Stomach smooth muscle (tissue), 2 donors: ENCODE measurements around the gene OSBPL9.

Source experiments
- H3K27ac ChIP-seq: one replicate; pipeline ENCODE4 v1.7.0; 2013; ENCODE audit warnings: mild to moderate bottlenecking, low read length, inconsistent platforms
- H3K27me3 ChIP-seq, 2 donors: one replicate each; pipeline ENCODE4 v1.7.0; 2013; ENCODE audit warnings: low read length in 2 of 2; ENCODE audit not compliant: insufficient read depth in 2 of 2, control insufficient read depth in 1 of 2
- H3K36me3 ChIP-seq, 2 donors: one replicate each; pipeline ENCODE4 v1.7.0; 2013; ENCODE audit warnings: low read length in 2 of 2; ENCODE audit not compliant: control insufficient read depth in 2 of 2, insufficient read depth in 2 of 2
- H3K4me1 ChIP-seq: one replicate; pipeline ENCODE4 v1.7.0; 2013; ENCODE audit warnings: low read length; ENCODE audit not compliant: control insufficient read depth, insufficient read depth
- H3K4me3 ChIP-seq, 2 donors: one replicate each; pipeline ENCODE4 v1.7.0; 2013; ENCODE audit warnings: low read length in 2 of 2
- H3K9ac ChIP-seq, 2 donors: one replicate each; pipeline ENCODE4 v1.7.0; 2013; ENCODE audit warnings: low read length in 2 of 2, mild to moderate bottlenecking in 1 of 2
- H3K9me3 ChIP-seq, 2 donors: one replicate each; pipeline ENCODE4 v1.7.0; 2013; ENCODE audit warnings: low read length in 2 of 2; ENCODE audit not compliant: control insufficient read depth in 2 of 2
- donor health status: healthy.
- donor health status: Pancreatic carcinoma.

The OSBPL9 gene

DNA sequence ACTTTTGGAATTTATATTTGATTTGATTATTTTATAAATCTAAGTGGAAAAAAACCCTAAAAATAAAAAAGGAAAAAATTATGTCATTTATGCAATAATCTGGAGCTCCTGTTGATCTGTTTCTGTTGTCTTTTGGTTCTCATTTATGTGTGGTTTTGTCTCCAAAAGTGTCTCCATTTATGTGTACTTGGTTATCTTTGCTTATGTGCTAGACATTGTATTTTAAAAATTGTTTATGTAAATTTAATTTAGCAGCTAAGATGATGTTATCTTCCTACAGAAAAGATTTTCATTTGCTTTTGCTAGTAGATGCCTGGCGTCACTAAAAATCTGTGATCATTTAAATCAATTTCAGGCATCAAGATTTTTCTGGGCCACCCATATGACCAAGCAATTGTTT, 95.7 kb downstream of the OSBPL9 start:
- H3K9me3 ChIP-seq, result no peaks in the 10 kb centered on the region
- no peak overlapping the region for H3K27ac ChIP-seq
- no peaks in the 10 kb centered on the region for H3K27me3 ChIP-seq
- no peak overlapping the region for H3K9ac ChIP-seq
- no peak overlapping the region for H3K4me3 ChIP-seq
- no peaks in the 10 kb centered on the region for H3K4me1 ChIP-seq
- no peaks in the 10 kb centered on the region for H3K36me3 ChIP-seq

GRCh38 chr1:51714374-51715019, 97.6 kb downstream of the OSBPL9 start:
- no peaks in the 10 kb centered on the region for H3K27me3 ChIP-seq
- no peak overlapping the region for H3K27ac ChIP-seq
- H3K36me3 ChIP-seq, result no peaks in the 10 kb centered on the region
- H3K4me1 ChIP-seq, result no peaks in the 10 kb centered on the region
- no peak overlapping the region for H3K9ac ChIP-seq
- H3K9me3 ChIP-seq, result no peaks in the 10 kb centered on the region
- no peak overlapping the region for H3K4me3 ChIP-seq

DNA sequence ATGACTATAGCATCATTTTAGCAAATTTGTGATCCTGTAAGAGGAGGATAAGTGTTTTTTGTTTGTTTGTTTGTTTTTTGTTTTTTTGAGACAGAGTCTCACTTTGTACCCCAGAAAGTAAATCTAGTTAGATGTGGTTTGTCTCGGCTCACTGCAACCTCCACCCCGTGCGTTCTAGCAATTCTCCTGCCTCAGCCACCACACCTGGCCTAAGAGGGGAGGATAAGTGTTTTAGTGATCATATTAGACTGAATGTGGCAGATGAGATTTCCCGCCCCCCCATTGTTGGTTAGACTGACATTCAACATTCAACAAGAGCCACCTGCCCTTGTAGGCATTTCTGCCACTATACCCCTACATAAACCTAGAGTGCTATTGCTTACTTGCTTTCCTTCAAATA, 98.5 kb downstream of the OSBPL9 start:
- no peaks in the 10 kb centered on the region for H3K27me3 ChIP-seq
- H3K27ac ChIP-seq, result no peak overlapping the region
- H3K9me3 ChIP-seq, result no peaks in the 10 kb centered on the region
- no peak overlapping the region for H3K9ac ChIP-seq
- H3K4me3 ChIP-seq, result no peak overlapping the region
- H3K4me1 ChIP-seq, result no peaks in the 10 kb centered on the region
- H3K36me3 ChIP-seq, result no peaks in the 10 kb centered on the region

- Histone ChIP-seq H3K9me3 (no peaks in the 10 kb centered on the region), H3K4me1 (no peaks in the 10 kb centered on the region), H3K9ac (no peak overlapping the region), H3K36me3 (no peaks in the 10 kb centered on the region), H3K27me3 (no peaks in the 10 kb centered on the region), H3K27ac (no peak overlapping the region), H3K4me3 (no peak overlapping the region)
Observed at GRCh38 chr1:51716746-51717145, 99.9 kb downstream of the OSBPL9 start.

DNA sequence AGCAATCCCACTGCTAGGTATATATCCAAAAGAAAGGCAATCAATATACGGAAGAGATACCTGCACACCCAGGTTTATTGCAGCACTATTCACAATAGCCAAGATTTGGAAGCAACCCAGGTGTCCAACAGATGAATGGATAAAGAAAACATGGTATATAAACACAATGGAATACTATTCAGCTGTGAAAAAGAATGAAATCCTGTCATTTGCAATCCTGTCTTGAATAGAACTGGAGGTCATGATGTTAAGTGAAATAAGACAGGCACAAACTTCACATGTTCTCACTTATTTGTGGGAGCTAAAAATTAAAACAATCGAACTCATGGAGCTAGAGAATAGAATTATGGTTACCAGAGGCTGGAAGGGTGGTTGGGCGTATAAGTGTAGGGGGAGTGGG, 101.0 kb downstream of the OSBPL9 start:
- H3K27ac ChIP-seq, result no peak overlapping the region
- H3K4me1 ChIP-seq, result no peaks in the 10 kb centered on the region
- H3K9ac ChIP-seq, result no peak overlapping the region
- no peaks in the 10 kb centered on the region for H3K27me3 ChIP-seq
- H3K9me3 ChIP-seq, result no peaks in the 10 kb centered on the region
- H3K4me3 ChIP-seq, result no peak overlapping the region
- no peaks in the 10 kb centered on the region for H3K36me3 ChIP-seq

- no peaks in the 10 kb centered on the region for H3K36me3 ChIP-seq
- H3K9ac ChIP-seq, result no peak overlapping the region
- no peaks in the 10 kb centered on the region for H3K4me1 ChIP-seq
- H3K9me3 ChIP-seq, result no peaks in the 10 kb centered on the region
- H3K27me3 ChIP-seq, result no peaks in the 10 kb centered on the region
- no peak overlapping the region for H3K27ac ChIP-seq
- no peak overlapping the region for H3K4me3 ChIP-seq
Observed at GRCh38 chr1:51719146-51719545, 102.3 kb downstream of the OSBPL9 start.

DNA sequence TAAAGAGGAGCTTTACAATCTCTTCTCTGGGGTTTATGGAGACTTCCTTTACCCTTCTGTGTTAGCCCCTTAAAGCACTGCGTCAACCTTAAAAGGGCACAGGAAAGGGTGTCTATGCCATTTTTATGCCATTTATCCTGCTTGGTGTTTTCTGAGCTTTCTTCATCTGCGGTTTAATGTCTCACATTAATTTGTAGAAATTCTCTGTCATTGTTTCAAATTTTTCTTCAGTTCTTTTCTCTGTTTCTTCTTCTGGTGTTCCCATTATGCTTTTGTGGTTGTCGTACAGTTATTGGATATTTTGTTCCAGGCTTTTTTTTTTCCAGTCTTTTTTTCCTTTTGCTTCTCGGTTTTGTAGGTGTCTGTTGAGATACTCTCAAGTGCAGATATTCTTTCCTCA, 107.9 kb downstream of the OSBPL9 start:
- no peaks in the 10 kb centered on the region for H3K36me3 ChIP-seq
- no peaks in the 10 kb centered on the region for H3K9me3 ChIP-seq
- H3K27me3 ChIP-seq, result peaks cover 0 to 3% of the 10 kb centered on the region in 2 donors
- H3K4me1 ChIP-seq, result peaks cover 13% of the 10 kb centered on the region
- no peak overlapping the region for H3K4me3 ChIP-seq
- H3K27ac ChIP-seq, result no peak overlapping the region
- no peak overlapping the region for H3K9ac ChIP-seq

- H3K27me3 ChIP-seq, result peaks cover 0 to 3% of the 10 kb centered on the region in 2 donors
- H3K36me3 ChIP-seq, result no peaks in the 10 kb centered on the region
- H3K27ac ChIP-seq, result no peak overlapping the region
- peaks cover 13% of the 10 kb centered on the region for H3K4me1 ChIP-seq
- no peak overlapping the region for H3K4me3 ChIP-seq
- H3K9me3 ChIP-seq, result no peaks in the 10 kb centered on the region
- H3K9ac ChIP-seq, result no peak overlapping the region
Observed at GRCh38 chr1:51726051-51726450, 109.2 kb downstream of the OSBPL9 start.

DNA sequence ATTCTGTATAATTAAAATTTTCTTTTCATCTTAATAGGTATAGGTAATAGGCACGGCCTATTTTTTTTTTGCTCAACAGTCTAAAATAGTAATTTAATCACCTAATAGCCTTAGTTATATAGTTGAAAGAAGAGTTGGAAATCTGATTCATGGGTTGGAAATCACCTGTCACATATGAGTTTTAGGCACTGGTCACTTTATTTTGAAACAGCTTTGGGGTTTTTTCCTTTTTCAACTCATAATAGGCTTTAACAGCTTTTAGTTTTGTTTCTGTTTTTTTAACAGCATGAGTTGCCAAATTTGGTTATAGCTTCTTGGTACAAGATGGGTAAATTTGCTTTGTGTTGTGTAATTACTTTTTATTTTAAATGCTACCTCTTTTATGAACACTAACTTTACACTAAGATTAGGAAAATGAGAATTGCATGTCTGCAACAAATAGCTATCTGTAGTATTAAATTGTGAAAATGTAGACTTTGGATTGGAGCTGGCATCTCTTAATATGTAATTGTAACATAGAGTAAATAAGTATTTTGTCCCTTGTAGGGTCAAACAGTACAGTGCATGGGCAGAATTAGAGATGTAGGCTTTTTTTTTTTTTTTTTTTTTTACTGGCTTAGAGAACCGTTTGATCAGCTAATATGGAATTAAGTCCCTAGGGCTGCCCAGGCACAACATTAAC, 109.8 kb downstream of the OSBPL9 start:
- no peak overlapping the region for H3K4me3 ChIP-seq
- H3K9ac ChIP-seq, result no peak overlapping the region
- peaks cover 13% of the 10 kb centered on the region for H3K4me1 ChIP-seq
- H3K9me3 ChIP-seq, result no peaks in the 10 kb centered on the region
- peaks cover 0 to 3% of the 10 kb centered on the region in 2 donors for H3K27me3 ChIP-seq
- H3K36me3 ChIP-seq, result no peaks in the 10 kb centered on the region
- no peak overlapping the region for H3K27ac ChIP-seq

DNA sequence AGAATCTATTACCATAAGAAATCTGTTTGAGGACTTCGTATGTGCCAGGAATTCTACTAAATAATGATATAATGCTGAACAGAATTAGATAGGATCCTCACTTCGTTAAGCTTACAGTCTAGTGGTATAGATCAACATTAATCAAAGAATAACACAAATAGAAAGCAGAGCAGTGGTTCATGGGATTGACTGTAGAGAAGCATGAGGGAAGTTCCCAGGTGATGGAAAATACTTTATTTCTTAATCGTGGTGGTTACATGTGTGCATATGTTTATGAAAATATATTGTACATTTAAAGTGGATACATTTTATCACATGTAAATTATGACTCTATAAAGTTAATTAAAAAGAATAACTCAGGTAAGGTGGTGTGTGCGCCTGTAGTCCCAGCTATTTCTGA, 110.5 kb downstream of the OSBPL9 start:
- H3K9me3 ChIP-seq, result no peaks in the 10 kb centered on the region
- H3K9ac ChIP-seq, result no peak overlapping the region
- H3K4me1 ChIP-seq, result peaks cover 13% of the 10 kb centered on the region
- H3K27me3 ChIP-seq, result peaks cover 0 to 3% of the 10 kb centered on the region in 2 donors
- no peak overlapping the region for H3K27ac ChIP-seq
- H3K4me3 ChIP-seq, result no peak overlapping the region
- H3K36me3 ChIP-seq, result no peaks in the 10 kb centered on the region

- Histone ChIP-seq H3K4me1 (peaks cover 13% of the 10 kb centered on the region), H3K9me3 (no peaks in the 10 kb centered on the region), H3K27ac (no peak overlapping the region), H3K36me3 (no peaks in the 10 kb centered on the region), H3K4me3 (peak overlapping the region; percentile 56 to 77), H3K27me3 (peaks cover 0 to 3% of the 10 kb centered on the region in 2 donors), H3K9ac (no peak overlapping the region)
Observed at GRCh38 chr1:51728611-51729155, 111.8 kb downstream of the OSBPL9 start.
